ENCODE results near the gene DNPEP. TPM values are rescaled to one million over a fixed set of nuclear protein-coding genes. Genes with fewer than 3 reads are reported as not detected.
"Not testable (repeated sequence)": the region's sequence is repeated elsewhere in the genome, so short reads cannot be mapped to it uniquely, and the experiment has no call there.

Gene DNPEP
- total RNA-seq, 1 donor: 24.9 TPM

- peaks cover 12% of the 10 kb centered on the region for H3K27me3 ChIP-seq (ENCODE audit: insufficient read depth, low read length)
- H3K9me3 ChIP-seq (ENCODE audit: low read depth, low read length): no peaks in the 10 kb centered on the region
- H3K4me1 ChIP-seq (ENCODE audit: insufficient read depth, low read length): no peaks in the 10 kb centered on the region
- H3K4me3 ChIP-seq (ENCODE audit: low read length): no peak overlapping the region
Observed at GRCh38 chr2:219408631-219409030, 20.9 kb upstream of the DNPEP start.

- no peaks in the 10 kb centered on the region for H3K4me1 ChIP-seq (ENCODE audit: insufficient read depth, low read length)
- H3K4me3 ChIP-seq (ENCODE audit: low read length): no peak overlapping the region
- H3K27me3 ChIP-seq (ENCODE audit: insufficient read depth, low read length): peaks cover 7% of the 10 kb centered on the region
- H3K9me3 ChIP-seq (ENCODE audit: low read depth, low read length): no peaks in the 10 kb centered on the region
Observed at GRCh38 chr2:219408204-219408603, 20.5 kb upstream of the DNPEP start.

- H3K4me3 ChIP-seq (ENCODE audit: low read length); H3K27me3 ChIP-seq (ENCODE audit: insufficient read depth, low read length); H3K4me1 ChIP-seq (ENCODE audit: insufficient read depth, low read length); H3K9me3 ChIP-seq (ENCODE audit: low read depth, low read length): not testable (repeated sequence)
Observed at GRCh38 chr2:219407343-219407742, 19.6 kb upstream of the DNPEP start.

DNA sequence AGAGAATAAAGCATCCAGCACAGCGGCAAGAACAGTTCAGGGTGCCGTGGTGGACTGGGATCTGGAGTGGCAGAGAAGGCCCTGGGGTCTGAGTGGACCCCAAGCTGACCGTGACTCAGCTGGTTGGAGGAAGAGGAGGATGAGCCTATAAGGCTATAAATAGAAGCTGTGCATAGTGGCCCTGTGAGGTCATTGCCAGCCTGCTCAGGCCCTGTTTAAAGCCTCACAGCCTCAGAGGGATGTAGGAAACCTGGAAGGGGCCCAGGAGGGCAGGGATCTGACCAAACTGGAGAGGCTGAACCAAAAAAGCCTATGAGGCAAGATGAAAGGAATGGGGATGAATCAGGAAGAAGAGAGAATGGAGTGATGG, 19.1 kb upstream of the DNPEP start:
- peaks cover 3% of the 10 kb centered on the region for H3K27me3 ChIP-seq (ENCODE audit: insufficient read depth, low read length)
- H3K4me1 ChIP-seq (ENCODE audit: insufficient read depth, low read length): peaks cover 11% of the 10 kb centered on the region
- no peak overlapping the region for H3K4me3 ChIP-seq (ENCODE audit: low read length)
- no peaks in the 10 kb centered on the region for H3K9me3 ChIP-seq (ENCODE audit: low read depth, low read length)

- Histone ChIP-seq H3K9me3 (ENCODE audit: low read depth, low read length) (no peaks in the 10 kb centered on the region), H3K4me1 (ENCODE audit: insufficient read depth, low read length) (peaks cover 17% of the 10 kb centered on the region), H3K4me3 (ENCODE audit: low read length) (no peak overlapping the region), H3K27me3 (ENCODE audit: insufficient read depth, low read length) (no peaks in the 10 kb centered on the region)
Observed at GRCh38 chr2:219405958-219406860, 18.5 kb upstream of the DNPEP start.

- no peak overlapping the region for H3K4me3 ChIP-seq (ENCODE audit: low read length)
- no peaks in the 10 kb centered on the region for H3K27me3 ChIP-seq (ENCODE audit: insufficient read depth, low read length)
- peaks cover 17% of the 10 kb centered on the region for H3K4me1 ChIP-seq (ENCODE audit: insufficient read depth, low read length)
- H3K9me3 ChIP-seq (ENCODE audit: low read depth, low read length): no peaks in the 10 kb centered on the region
Observed at GRCh38 chr2:219405451-219405850, 17.7 kb upstream of the DNPEP start.

DNA sequence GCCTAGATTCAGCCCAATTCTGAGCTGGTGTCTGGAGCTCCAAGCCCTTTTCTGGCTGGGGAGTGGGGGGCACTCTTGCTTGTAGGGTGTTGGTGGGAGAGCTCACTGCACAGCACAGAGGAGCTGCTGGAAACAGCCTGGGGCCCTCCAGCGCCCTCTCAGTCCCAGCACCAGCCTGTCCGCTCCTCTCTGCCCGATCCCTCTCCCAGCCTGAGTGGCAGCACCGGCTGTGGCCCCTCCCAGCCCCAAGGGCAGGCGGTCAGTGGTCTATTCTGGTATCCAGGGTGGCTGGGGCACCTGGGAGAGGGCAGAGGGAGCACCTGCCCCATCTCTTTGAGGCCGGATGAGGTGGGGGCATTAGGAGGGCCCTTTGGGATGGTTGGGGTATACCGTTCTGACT, 17.2 kb upstream of the DNPEP start:
- Histone ChIP-seq H3K9me3 (ENCODE audit: low read depth, low read length) (no peaks in the 10 kb centered on the region), H3K4me1 (ENCODE audit: insufficient read depth, low read length) (peaks cover 17% of the 10 kb centered on the region), H3K27me3 (ENCODE audit: insufficient read depth, low read length) (no peaks in the 10 kb centered on the region), H3K4me3 (ENCODE audit: low read length) (no peak overlapping the region)

- Histone ChIP-seq H3K4me1 (ENCODE audit: insufficient read depth, low read length) (peaks cover 17% of the 10 kb centered on the region), H3K9me3 (ENCODE audit: low read depth, low read length) (no peaks in the 10 kb centered on the region), H3K4me3 (ENCODE audit: low read length) (no peak overlapping the region), H3K27me3 (ENCODE audit: insufficient read depth, low read length) (no peaks in the 10 kb centered on the region)
Observed at GRCh38 chr2:219404291-219404910, 16.7 kb upstream of the DNPEP start.

DNA sequence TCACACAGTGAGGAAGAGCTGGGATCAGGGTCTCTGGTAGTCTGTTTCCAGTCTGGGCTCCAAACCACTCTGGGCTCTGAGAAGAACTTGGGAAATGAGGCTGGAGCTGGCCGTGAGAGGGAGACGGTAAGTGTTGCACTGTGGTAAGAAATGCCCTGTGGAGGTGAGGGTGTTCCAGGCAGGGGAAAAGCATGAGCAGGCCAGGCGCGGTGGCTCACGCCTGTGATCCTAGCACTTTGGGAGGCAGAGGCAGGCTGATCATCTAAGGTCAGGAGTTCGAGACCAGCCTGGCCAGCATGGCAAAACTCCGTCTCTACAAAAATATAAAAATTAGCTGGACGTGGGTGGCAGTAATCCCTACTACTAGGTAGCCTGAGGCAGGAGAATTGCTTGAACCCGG, 16.1 kb upstream of the DNPEP start:
- H3K4me3 ChIP-seq (ENCODE audit: low read length): no peak overlapping the region
- H3K9me3 ChIP-seq (ENCODE audit: low read depth, low read length): no peaks in the 10 kb centered on the region
- peaks cover 17% of the 10 kb centered on the region for H3K4me1 ChIP-seq (ENCODE audit: insufficient read depth, low read length)
- no peaks in the 10 kb centered on the region for H3K27me3 ChIP-seq (ENCODE audit: insufficient read depth, low read length)

DNA sequence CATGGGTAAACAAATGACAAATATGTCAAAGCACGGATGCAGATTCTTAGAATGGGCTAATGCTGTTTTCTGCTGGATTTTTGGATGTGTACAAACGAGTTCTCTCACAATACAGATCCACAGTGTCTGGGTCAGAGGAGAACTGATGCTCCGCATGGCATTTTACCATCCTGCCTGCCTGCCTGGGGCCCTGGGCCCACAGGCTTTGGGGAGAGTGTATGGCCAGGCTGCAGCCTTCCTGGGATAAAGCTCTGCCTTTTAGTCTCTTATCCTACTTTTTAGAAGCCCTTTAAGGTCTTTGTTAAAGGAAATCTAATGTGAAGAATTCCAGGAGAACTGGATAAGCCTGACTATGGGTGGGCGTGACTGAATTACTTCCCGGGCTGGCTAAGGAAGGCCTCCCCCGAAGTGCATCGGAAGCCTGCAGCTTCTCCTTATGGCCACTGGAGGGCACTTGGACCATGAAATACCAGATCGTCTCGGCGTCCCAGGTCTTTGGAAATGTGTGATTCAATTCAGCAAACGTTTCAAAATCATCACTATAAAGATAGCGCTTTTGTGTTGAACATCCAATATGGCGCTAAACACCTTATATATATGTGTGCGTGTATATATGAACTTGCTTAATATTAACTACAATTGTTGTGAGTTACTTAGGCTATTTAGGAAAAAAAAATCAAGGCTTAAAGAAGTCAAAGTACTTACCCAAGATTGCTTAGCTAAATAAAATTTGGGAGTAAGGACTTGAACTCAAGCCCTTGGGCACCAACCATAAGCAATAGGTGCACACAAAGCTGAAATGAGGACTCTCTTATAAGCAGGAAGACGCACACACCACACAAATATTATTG, 15.2 kb upstream of the DNPEP start:
- Histone ChIP-seq H3K27me3 (ENCODE audit: insufficient read depth, low read length) (no peaks in the 10 kb centered on the region), H3K4me1 (ENCODE audit: insufficient read depth, low read length) (peaks cover 17% of the 10 kb centered on the region), H3K9me3 (ENCODE audit: low read depth, low read length) (no peaks in the 10 kb centered on the region)

GRCh38 chr2:219401606-219402005, 13.9 kb upstream of the DNPEP start:
- no peaks in the 10 kb centered on the region for H3K27me3 ChIP-seq (ENCODE audit: insufficient read depth, low read length)
- H3K9me3 ChIP-seq (ENCODE audit: low read depth, low read length): no peaks in the 10 kb centered on the region
- H3K4me1 ChIP-seq (ENCODE audit: insufficient read depth, low read length): peaks cover 23% of the 10 kb centered on the region
- no peak overlapping the region for H3K4me3 ChIP-seq (ENCODE audit: low read length)

More for the DNA sequence above, 15.2 kb upstream of the DNPEP start:
- no peak overlapping the region for H3K4me3 ChIP-seq (ENCODE audit: low read length)

DNA sequence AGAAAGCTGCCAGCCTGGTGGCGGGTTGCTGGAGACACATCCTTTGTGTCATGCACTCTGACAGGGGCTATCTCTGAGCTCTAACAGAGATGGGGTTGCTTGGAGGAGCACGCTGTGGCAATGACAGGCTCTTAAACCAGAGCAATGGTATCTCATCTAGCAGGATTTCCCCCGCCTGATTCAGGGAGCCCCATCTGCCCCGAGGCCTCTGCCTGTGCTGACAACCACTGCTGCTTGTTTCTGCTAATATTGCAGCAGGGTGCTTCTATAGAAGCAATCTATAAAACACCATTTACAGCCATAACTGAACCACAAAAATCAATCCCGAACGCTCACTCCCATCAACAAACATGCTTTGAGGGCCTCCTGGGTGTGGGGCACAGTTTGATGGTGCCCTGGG, 12.8 kb upstream of the DNPEP start:
- no peak overlapping the region for H3K4me3 ChIP-seq (ENCODE audit: low read length)
- no peaks in the 10 kb centered on the region for H3K27me3 ChIP-seq (ENCODE audit: insufficient read depth, low read length)

GRCh38 chr2:219399716-219400478, 12.2 kb upstream of the DNPEP start:
- Histone ChIP-seq H3K4me3 (ENCODE audit: low read length) (no peak overlapping the region), H3K27me3 (ENCODE audit: insufficient read depth, low read length) (no peaks in the 10 kb centered on the region), H3K9me3 (ENCODE audit: low read depth, low read length) (no peaks in the 10 kb centered on the region), H3K4me1 (ENCODE audit: insufficient read depth, low read length) (peaks cover 23% of the 10 kb centered on the region)

More for the DNA sequence above, 12.8 kb upstream of the DNPEP start:
- Histone ChIP-seq H3K9me3 (ENCODE audit: low read depth, low read length) (no peaks in the 10 kb centered on the region), H3K4me1 (ENCODE audit: insufficient read depth, low read length) (peaks cover 23% of the 10 kb centered on the region)

DNA sequence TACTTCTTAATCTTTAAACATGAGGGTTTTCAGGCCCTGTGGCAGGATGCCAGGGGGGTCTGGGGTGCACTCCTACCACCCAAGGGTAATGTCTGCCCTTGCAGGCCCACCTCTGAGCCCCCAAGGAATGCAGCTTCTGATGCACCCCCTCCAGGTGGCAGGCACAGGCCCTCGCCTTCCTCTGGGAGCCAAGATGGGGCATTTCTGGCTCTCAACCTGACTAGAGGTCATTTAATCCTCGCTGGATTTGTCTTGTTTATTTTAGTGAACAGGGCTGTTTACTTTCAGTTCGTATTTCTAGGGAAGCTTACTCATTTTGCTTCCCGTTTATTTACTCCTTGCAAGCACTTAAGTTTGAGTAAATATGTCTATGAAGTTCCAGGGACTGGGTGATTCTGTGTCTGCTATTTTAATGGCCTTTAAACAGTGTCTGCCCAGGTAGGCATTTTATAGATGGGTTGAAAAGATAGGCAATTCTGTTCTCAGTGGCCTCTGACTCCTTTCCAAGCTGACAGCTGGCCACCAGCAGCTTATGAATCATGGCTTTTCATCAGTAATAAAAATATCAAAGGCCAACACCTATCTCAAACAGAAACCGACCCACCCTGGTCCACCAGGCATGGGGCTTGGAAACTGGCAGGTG, 11.1 kb upstream of the DNPEP start:
- peaks cover 23% of the 10 kb centered on the region for H3K4me1 ChIP-seq (ENCODE audit: insufficient read depth, low read length)
- H3K27me3 ChIP-seq (ENCODE audit: insufficient read depth, low read length): no peaks in the 10 kb centered on the region
- no peak overlapping the region for H3K4me3 ChIP-seq (ENCODE audit: low read length)
- no peaks in the 10 kb centered on the region for H3K9me3 ChIP-seq (ENCODE audit: low read depth, low read length)
